Measurements from ENCODE around the gene MACROD2.

MACROD2 gene

GRCh38 chr20:14470231-14470899 lies 475.0 kb downstream of the MACROD2 start:
- DNase-seq (ENCODE audit: low read depth), result no peak

- no peak for DNase-seq (ENCODE audit: low read depth)
Observed at GRCh38 chr20:14470977-14471661, 475.8 kb downstream of the MACROD2 start.

GRCh38 chr20:14477125-14477524 lies 481.8 kb downstream of the MACROD2 start:
- DNase-seq (ENCODE audit: low read depth), result no peak

- DNase-seq (ENCODE audit: low read depth), result no peak
Observed at GRCh38 chr20:14478126-14478525, 482.8 kb downstream of the MACROD2 start.

- no peak for DNase-seq (ENCODE audit: low read depth)
Observed at GRCh38 chr20:14481863-14482262, 486.5 kb downstream of the MACROD2 start.

- no peak for DNase-seq (ENCODE audit: low read depth)
Observed at GRCh38 chr20:14488212-14488611, 492.9 kb downstream of the MACROD2 start.

- no peak for DNase-seq (ENCODE audit: low read depth)
Observed at GRCh38 chr20:14488756-14489479, 493.6 kb downstream of the MACROD2 start.

- DNase-seq (ENCODE audit: low read depth), result no peak
Observed at GRCh38 chr20:14489544-14489943, 494.2 kb downstream of the MACROD2 start.

- DNase-seq (ENCODE audit: low read depth), result no peak
Observed at GRCh38 chr20:14491436-14491835, 496.1 kb downstream of the MACROD2 start.

GRCh38 chr20:14493408-14493807 lies 498.1 kb downstream of the MACROD2 start:
- no peak for DNase-seq (ENCODE audit: low read depth)

GRCh38 chr20:14494355-14494754 lies 499.0 kb downstream of the MACROD2 start:
- no peak for DNase-seq (ENCODE audit: low read depth)

- no peak for DNase-seq (ENCODE audit: low read depth)
Observed at GRCh38 chr20:14495066-14495465, 499.8 kb downstream of the MACROD2 start.

GRCh38 chr20:14497004-14497403 lies 501.7 kb downstream of the MACROD2 start:
- no peak for DNase-seq (ENCODE audit: low read depth)

- no peak for DNase-seq (ENCODE audit: low read depth)
Observed at GRCh38 chr20:14498772-14499171, 503.5 kb downstream of the MACROD2 start.

GRCh38 chr20:14505476-14505875 lies 510.2 kb downstream of the MACROD2 start:
- DNase-seq (ENCODE audit: low read depth), result no peak

GRCh38 chr20:14507711-14508110 lies 512.4 kb downstream of the MACROD2 start:
- no peak for DNase-seq (ENCODE audit: low read depth)

GRCh38 chr20:14510341-14510740 lies 515.0 kb downstream of the MACROD2 start:
- DNase-seq (ENCODE audit: low read depth), result no peak

GRCh38 chr20:14512839-14513238 lies 517.5 kb downstream of the MACROD2 start:
- DNase-seq (ENCODE audit: low read depth), result no peak

GRCh38 chr20:14518648-14519047 lies 523.3 kb downstream of the MACROD2 start:
- no peak for DNase-seq (ENCODE audit: low read depth)

GRCh38 chr20:14521016-14521415 lies 525.7 kb downstream of the MACROD2 start:
- DNase-seq (ENCODE audit: low read depth), result no peak

GRCh38 chr20:14521436-14521835 lies 526.1 kb downstream of the MACROD2 start:
- DNase-seq (ENCODE audit: low read depth), result no peak

- DNase-seq (ENCODE audit: low read depth), result no peak
Observed at GRCh38 chr20:14522595-14522994, 527.3 kb downstream of the MACROD2 start.

- DNase-seq (ENCODE audit: low read depth), result no peak
Observed at GRCh38 chr20:14523090-14523489, 527.8 kb downstream of the MACROD2 start.
